ENCODE data around the gene MSLN. TPM values are rescaled to one million over a fixed set of nuclear protein-coding genes. Genes with fewer than 3 reads are reported as not detected.
"Not testable (repeated sequence)": the region's sequence is repeated elsewhere in the genome, so short reads cannot be mapped to it uniquely, and the experiment has no call there.

Gene MSLN
- total and polyA plus RNA-seq, 2 experiments from 2014 or later = not detected

DNA sequence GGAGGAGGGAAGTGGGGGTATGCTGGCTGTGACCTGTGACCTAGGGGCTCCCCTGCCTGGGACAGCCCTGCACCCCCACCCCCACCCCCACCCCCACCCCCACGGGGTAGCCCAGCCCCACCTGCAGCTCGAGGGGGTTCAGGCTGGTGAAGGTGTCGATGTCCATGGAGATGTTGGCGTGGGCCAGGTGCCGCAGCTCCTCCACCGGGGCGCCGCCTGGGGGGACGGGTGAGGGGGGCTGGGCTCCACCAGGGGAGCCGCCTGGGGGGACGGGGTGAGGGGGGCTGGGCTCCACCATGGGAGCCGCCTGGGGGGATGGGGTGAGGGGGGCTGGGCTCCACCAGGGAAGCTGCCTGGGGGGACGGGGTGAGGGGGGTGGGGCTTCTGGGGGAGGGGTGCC is 9.9 kb downstream of the MSLN start:
- in situ Hi-C loops (cut with MboI) = no loop called here
- 63% methylated on average over 13 of the region's 13 CpGs; no CpG with 5 or more reads in 1 of the 2 experiments for WGBS, 2 experiments (ENCODE audit: low coverage in 1 of 2, low lambda C conversion rate in 2 of 2, missing lambda C conversion rate in 2 of 2)
- Histone ChIP-seq H3F3A (ENCODE audit: insufficient read depth) (no peaks in the 10 kb centered on the region), H3K27ac (no peak overlapping the region), H3K79me2 (ENCODE audit: insufficient read depth) (no peaks in the 10 kb centered on the region), H3K4me1 (ENCODE audit: insufficient read depth) (no peaks in the 10 kb centered on the region), H3K4me2 (ENCODE audit: unreplicated experiment) (no peak overlapping the region), H3K4me3 (no peak overlapping the region), H2AFZ (no peak overlapping the region), H3K9me3 (ENCODE audit: low read depth) (no peaks in the 10 kb centered on the region), H3K27me3 (replicated peaks; ENCODE audit: insufficient read depth) (no peaks in the 10 kb centered on the region), H4K20me1 (ENCODE audit: insufficient read depth) (no peaks in the 10 kb centered on the region), H3K36me3 (ENCODE audit: low read depth) (no peaks in the 10 kb centered on the region), H3K9ac (no peak overlapping the region), H3K9me2 (ENCODE audit: insufficient read depth) (no peaks in the 10 kb centered on the region)
- DNase-seq = no peak
- TF ChIP-seq EZH2 (IDR thresholded peaks at IDR 0.05; ENCODE audit: insufficient read depth, poor library complexity, severe bottlenecking) (no peak), EZH2phosphoT487 (IDR thresholded peaks at IDR 0.05; ENCODE audit: insufficient read depth, low read depth) (no peak)

DNA sequence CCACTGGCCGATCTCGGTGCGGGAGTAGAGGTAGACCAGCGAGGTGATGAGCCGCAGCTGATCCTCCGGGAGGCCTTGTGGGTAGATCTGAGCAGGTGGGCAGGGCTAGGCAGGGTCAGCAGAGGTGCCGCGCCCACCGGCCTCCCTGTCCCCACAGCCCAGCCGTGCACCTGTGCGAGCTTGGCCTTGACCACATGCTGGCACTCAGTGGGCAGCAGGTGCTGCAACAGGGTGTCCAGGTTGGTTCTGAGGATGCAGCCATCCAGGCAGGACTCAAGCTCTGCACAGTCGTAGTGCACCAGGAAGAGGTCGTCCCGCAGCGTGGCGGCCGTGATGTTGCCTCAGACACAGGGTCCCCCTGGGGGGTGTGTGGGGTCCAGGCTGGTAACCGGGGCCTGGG is 12.4 kb downstream of the MSLN start:
- Histone ChIP-seq H3K9ac (no peak overlapping the region), H3K4me2 (ENCODE audit: unreplicated experiment) (no peak overlapping the region)
- in situ Hi-C loops (cut with MboI) = no loop called here

DNA sequence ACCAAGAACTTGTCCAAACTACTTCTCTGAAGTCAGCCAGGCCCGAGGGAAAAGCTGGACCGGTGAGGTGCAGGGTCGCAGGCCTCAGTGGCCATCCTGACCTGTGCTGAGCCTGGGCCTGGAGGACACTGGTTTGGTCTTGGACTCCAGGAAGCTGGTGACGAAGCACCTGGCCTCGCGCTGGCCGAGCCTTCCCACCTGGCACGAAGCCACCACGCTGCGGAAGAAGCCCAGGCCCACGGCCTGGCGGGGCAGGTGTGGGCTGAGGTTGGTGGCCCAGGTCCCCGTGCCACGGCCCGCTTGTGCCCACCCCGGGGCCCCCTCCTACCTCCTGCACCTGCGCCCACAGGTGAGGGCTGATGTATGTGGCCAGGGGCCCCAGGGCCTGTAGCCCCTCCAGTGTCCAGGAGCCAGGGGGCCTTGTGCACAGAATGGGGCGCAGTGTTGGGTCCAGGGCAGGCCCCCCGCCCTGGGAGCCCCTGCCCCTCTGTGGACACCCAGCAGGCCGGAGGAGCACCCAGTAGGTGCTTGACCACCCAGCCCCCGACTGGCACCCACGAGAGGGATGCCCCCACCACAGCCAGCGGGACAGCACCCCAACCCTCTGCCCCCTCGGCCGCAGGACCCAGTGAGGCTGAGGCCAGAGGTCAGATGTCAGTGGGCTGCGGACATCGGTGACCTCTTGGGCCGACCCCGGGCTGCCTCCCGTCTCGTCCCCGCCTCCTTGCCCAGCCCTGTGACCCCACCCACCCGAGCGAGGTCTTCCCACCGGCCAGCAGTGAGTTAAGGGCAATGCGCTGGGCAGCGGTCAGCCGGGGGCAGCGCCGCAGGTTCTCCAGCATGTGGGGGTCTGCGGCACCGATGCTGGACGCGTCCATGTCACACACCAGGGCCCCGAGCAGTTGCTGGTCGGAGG is 13.8 kb downstream of the MSLN start:
- no peaks in the 10 kb centered on the region for H3F3A ChIP-seq (ENCODE audit: insufficient read depth)

More for the DNA sequence above, 12.4 kb downstream of the MSLN start:
- Histone ChIP-seq H3K36me3 (ENCODE audit: low read depth) (no peaks in the 10 kb centered on the region), H3K9me3 (ENCODE audit: low read depth) (no peaks in the 10 kb centered on the region), H3K27ac (no peak overlapping the region), H4K20me1 (ENCODE audit: insufficient read depth) (no peaks in the 10 kb centered on the region), H2AFZ (no peak overlapping the region), H3K9me2 (ENCODE audit: insufficient read depth) (no peaks in the 10 kb centered on the region), H3K79me2 (ENCODE audit: insufficient read depth) (no peaks in the 10 kb centered on the region), H3K4me3 (no peak overlapping the region), H3K4me1 (ENCODE audit: insufficient read depth) (no peaks in the 10 kb centered on the region; the same call in 1 of the 2 replicates), H3F3A (ENCODE audit: insufficient read depth) (no peaks in the 10 kb centered on the region), H3K27me3 (replicated peaks; ENCODE audit: insufficient read depth) (no peaks in the 10 kb centered on the region)
- 85 to 92% methylated on average over 16 to 18 of the region's 18 CpGs for WGBS, 2 experiments (ENCODE audit: low coverage in 1 of 2, low lambda C conversion rate in 2 of 2, missing lambda C conversion rate in 2 of 2)
- TF ChIP-seq EZH2phosphoT487 (IDR thresholded peaks at IDR 0.05; ENCODE audit: insufficient read depth, low read depth) (no peak), EZH2 (IDR thresholded peaks at IDR 0.05; ENCODE audit: insufficient read depth, poor library complexity, severe bottlenecking) (no peak)
- no peak for DNase-seq

DNA sequence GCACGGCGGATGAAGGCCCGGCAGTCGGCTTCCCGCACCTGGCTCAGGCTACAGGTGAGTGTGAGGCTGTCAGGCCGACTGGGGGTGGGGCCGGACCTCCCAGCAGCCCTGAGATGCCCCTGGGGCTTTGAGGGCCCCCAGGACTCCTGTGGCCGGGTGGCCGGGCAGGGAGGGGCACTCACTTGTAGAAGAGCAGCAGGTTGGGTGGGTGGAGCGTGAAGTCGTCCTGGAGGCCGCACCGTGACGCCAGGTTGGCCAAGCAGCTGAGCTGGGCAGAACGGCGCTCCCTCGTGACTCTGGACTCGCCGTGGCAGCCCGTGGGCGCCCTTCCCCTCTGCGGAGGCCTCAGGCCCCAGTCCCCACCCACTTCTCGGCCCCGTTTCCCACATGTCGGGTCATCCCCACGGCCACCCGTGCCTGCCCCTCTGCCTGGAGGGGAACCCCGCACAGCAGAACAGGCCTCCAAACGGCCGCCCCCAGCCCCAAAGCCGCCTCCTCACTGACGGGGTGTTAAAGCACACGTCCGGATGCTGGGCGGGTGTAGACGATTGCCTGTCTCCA is 14.8 kb downstream of the MSLN start:
- no peak for TF ChIP-seq EZH2 (IDR thresholded peaks at IDR 0.05; ENCODE audit: insufficient read depth, poor library complexity, severe bottlenecking)
- TF ChIP-seq EZH2phosphoT487 (IDR thresholded peaks at IDR 0.05; ENCODE audit: insufficient read depth, low read depth) = no peak
- DNase-seq = no peak
- WGBS, 2 experiments (ENCODE audit: low coverage in 1 of 2, low lambda C conversion rate in 2 of 2, missing lambda C conversion rate in 2 of 2) = 70 to 71% methylated on average over 17 to 32 of the region's 36 CpGs

More for the DNA sequence above, 13.8 kb downstream of the MSLN start:
- no peak overlapping the region for H3K4me2 ChIP-seq (ENCODE audit: unreplicated experiment)
- no peak overlapping the region for H3K4me3 ChIP-seq
- WGBS, 2 experiments (ENCODE audit: low coverage in 1 of 2, low lambda C conversion rate in 2 of 2, missing lambda C conversion rate in 2 of 2) = 69 to 83% methylated on average over 25 to 41 of the region's 46 CpGs
- no peak overlapping the region for H3K9ac ChIP-seq
- no peaks in the 10 kb centered on the region for H3K9me3 ChIP-seq (ENCODE audit: low read depth)
- DNase-seq = no peak
- H3K27me3 ChIP-seq (replicated peaks; ENCODE audit: insufficient read depth) = no peaks in the 10 kb centered on the region
- H3K36me3 ChIP-seq (ENCODE audit: low read depth) = no peaks in the 10 kb centered on the region
- no peak for TF ChIP-seq EZH2 (IDR thresholded peaks at IDR 0.05; ENCODE audit: insufficient read depth, poor library complexity, severe bottlenecking)
- no peak for TF ChIP-seq EZH2phosphoT487 (IDR thresholded peaks at IDR 0.05; ENCODE audit: insufficient read depth, low read depth)
- no peaks in the 10 kb centered on the region for H3K9me2 ChIP-seq (ENCODE audit: insufficient read depth)
- no peaks in the 10 kb centered on the region; the same call in 1 of the 2 replicates for H3K4me1 ChIP-seq (ENCODE audit: insufficient read depth)
- no peak overlapping the region for H2AFZ ChIP-seq
- in situ Hi-C loops (cut with MboI) = no loop called here
- no peaks in the 10 kb centered on the region for H3K79me2 ChIP-seq (ENCODE audit: insufficient read depth)
- H3K27ac ChIP-seq = no peak overlapping the region
- H4K20me1 ChIP-seq (ENCODE audit: insufficient read depth) = no peaks in the 10 kb centered on the region

DNA sequence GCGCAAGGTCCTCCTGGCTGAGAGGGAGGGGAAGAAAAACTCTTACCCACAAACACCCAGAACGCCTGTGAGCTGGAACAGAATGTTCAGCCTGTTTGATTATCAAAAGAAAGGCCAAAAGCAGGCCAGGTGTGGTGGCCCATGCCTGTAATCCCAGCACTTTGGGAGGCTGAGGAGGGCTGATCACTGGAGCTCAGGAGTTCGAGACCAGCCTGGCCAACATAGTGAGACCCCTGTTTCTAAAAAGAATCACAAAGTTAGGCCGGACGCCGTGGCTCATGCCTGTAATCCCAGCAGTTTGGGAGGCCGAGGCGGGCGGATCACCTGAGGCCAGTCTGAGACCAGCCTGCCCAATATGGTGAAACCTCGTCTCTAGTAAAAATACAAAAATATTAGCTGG is 15.8 kb downstream of the MSLN start:
- H3K4me2 ChIP-seq (ENCODE audit: unreplicated experiment); H3K9ac ChIP-seq; H3K27ac ChIP-seq; H3K9me3 ChIP-seq (ENCODE audit: low read depth); DNase-seq; H3K4me1 ChIP-seq (ENCODE audit: insufficient read depth); H3F3A ChIP-seq (ENCODE audit: insufficient read depth); H3K9me2 ChIP-seq (ENCODE audit: insufficient read depth); H3K79me2 ChIP-seq (ENCODE audit: insufficient read depth); H3K4me3 ChIP-seq; H4K20me1 ChIP-seq (ENCODE audit: insufficient read depth); H2AFZ ChIP-seq; in situ Hi-C loops (cut with MboI); H3K36me3 ChIP-seq (ENCODE audit: low read depth); H3K27me3 ChIP-seq (replicated peaks; ENCODE audit: insufficient read depth): not testable (repeated sequence)
- 83 to 92% methylated on average over 10 of the region's 10 CpGs for WGBS, 2 experiments (ENCODE audit: low coverage in 1 of 2, low lambda C conversion rate in 2 of 2, missing lambda C conversion rate in 2 of 2)

More for the DNA sequence above, 14.8 kb downstream of the MSLN start:
- Histone ChIP-seq H3K79me2 (ENCODE audit: insufficient read depth) (no peaks in the 10 kb centered on the region), H3K4me1 (ENCODE audit: insufficient read depth) (no peaks in the 10 kb centered on the region; the same call in 1 of the 2 replicates), H3K36me3 (ENCODE audit: low read depth) (no peaks in the 10 kb centered on the region), H3K9me3 (ENCODE audit: low read depth) (no peaks in the 10 kb centered on the region), H3K9me2 (ENCODE audit: insufficient read depth) (no peaks in the 10 kb centered on the region), H3K9ac (no peak overlapping the region), H3K27ac (no peak overlapping the region), H3K4me3 (no peak overlapping the region), H3K4me2 (ENCODE audit: unreplicated experiment) (no peak overlapping the region), H4K20me1 (ENCODE audit: insufficient read depth) (no peaks in the 10 kb centered on the region), H3F3A (ENCODE audit: insufficient read depth) (no peaks in the 10 kb centered on the region), H3K27me3 (replicated peaks; ENCODE audit: insufficient read depth) (no peaks in the 10 kb centered on the region), H2AFZ (no peak overlapping the region)
- in situ Hi-C loops (cut with MboI) = no loop called here
